Activated CD4-positive, alpha-beta T cell treated with anti-CD3 and anti-CD28 coated beads, Interleukin-2, amount 50 U/mL, for 48 hours (primary cell): Measurements from ENCODE around the gene CORO1C.

Source experiments
- DNase-seq, 2 experiments: peaks; one replicate each; pipeline ENCODE4 v3.0.0-alpha.2; 2020

Gene CORO1C

DNA sequence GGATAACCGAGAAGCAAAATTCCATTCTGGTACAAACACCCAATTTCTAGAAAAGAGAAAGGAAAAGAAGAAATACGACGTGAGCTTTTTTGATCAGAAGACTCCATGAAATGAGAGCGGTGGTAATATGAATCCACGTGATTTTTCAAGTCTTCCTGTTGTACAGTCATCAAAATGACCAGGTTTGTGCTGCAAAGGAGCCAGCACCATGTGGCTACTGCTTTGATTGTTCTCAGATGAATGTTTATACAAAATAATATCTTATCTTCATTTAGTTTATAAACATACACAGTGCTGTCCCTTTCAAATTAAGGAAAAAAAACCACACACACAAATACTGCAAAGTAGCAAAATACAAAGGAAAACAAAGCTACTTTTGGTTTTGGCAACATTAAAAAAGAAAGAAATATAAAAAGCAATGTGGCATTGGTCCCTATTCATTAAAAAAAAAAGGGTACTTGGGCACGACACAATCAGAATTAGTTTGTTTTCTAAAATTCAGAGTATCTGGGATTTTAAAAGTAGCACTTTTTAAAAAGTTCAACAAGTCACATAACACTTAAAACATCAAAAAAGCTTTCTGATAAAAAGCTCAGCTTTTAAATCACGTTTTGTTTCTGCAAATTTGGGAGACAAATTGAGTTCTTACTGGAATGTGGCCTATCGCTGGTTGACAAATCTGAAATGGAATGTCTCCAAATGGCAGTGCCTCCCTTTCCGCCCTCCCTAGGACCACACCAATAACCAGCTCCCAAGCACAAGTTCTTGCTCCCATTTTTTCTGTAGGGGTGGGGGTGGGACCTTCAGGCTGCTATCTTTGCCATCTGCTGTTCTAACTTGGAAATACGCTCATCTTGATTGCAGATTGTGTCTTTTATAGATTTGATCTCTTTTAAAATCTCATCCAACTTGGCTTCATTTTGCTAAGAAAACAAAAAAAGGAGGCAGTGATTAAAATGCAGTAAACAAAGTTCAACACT, 84.4 kb downstream of the CORO1C start:
- DNase-seq = no peak

DNA sequence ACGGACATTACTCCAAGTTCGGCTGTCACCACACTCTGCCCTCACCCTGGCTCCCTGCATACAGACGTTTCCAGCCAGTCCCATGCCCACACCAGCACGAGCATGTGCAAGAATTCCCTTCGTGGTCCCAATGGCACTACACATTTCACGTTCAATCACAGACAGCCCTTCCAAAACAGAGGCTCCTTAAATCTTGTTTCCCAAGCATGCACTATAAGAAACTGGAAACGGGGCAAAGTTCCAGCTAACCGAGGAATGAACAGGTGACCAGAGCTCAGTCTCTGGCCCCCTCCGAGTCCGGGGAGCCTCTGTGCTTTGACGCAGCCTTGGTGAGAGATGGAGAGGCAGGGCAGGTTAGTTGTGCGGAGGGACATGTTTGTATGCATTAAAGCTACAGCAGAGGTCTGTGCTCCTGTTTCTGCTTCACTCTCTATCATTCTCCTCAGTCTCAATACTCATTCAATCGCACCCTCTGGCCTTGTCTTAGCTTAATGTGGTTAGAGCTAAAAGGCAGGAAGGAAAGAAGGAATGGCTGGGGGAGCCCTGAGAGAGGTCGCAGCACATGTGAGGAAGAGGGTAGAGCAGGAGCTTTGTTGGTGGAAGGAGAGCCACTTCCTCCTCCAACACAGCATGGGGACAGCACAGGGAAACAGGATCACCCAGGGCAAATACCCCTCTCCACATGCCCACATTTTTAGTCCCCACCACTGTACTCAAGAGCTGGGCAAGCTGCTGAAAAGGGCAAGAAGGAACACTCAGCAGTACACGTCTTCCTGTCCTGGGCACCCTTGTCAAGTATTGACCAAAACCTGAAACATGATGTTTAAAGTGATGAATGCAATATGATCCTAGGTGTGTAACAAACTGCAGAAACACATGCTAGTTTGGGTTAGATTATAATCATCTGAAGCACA, 85.4 kb downstream of the CORO1C start:
- no peak for DNase-seq

DNA sequence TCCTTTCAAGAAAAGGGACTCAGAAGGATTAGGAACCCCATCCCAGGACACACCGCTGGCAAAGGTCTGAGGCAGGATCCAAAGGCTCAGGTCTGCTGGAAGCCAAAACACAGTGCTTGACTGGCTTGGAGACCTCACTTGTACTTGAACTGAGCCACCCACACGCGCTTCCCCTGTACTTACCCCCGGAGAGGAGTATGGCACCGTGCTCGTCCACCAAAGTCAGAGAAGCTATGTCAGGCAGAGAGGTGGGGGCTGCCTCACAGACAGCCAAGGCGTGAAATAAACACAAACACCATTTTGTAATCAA, 86.6 kb downstream of the CORO1C start:
- DNase-seq = no peak

DNA sequence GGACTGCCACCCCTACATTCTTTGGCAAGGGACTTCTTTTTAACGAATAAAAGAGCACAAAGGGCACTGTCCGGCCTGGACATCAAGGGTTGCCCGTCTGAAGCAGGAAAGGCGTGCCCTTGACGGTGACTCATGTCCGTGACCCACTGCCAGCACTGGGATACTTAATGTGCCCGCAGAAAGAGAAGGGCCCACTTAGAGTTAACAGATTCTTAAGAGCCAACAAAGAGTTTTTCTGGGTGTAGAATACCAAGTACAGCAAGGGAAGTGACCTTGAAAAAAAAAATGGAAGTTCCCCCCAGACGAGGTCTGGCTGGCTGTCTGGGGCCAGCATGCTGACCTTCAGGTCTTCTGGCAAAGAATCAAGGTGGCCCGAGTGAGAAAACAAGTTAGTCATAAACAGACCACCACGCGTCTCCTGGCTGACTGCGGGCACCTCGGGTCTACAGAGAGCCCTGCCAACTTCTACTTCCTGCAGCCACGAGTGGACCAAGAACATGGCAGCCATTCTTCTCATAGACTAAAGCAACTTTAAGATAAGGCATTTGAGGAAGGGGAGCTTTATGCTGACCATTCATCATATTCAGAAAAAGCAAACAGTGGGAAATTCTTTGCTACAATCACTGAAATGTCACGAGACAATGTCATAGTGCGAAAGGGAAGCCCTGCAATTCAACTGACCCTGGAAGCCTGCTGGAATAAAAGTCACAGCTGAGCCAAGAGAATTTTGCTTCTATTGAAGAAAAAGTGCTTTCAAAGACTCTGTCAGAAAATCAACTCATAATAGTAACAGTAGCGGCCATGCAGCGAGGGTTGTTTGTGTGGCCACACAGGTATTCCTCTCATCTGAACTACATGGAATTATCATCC, 87.1 kb downstream of the CORO1C start:
- no peak for DNase-seq

DNA sequence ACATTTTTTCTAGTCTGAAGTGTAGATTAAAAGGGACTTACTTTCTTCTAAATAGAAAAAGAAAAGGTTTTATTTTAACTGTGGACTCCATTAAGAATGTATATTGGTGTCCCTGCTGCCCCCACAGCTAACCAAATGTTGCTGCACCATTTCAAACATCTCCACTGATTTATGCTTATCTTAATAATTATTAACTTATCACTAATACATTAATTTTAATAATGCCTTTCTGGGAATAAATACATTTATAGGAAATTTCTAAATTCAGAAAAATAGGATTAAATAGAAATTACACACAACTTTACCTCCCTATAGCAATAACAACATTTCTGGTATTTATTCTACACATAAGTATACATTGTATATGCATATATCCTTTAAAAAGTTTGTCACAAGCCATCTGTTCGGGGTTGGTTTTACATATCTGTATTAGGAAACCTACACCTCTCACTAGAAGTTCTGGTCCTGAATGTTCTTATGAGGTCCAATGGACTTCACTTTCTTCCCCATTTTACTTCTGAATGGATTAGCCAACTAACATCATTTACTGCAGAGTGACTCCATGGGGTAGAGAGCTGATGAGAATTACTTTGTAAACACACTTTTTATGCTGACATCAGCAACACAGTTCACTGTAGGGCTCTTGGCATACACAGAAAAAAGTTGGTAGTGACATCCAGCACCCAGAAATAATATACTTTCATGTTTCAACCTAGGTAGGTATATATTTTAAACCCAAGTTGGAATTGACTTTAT, 88.2 kb downstream of the CORO1C start:
- DNase-seq = no peak

DNA sequence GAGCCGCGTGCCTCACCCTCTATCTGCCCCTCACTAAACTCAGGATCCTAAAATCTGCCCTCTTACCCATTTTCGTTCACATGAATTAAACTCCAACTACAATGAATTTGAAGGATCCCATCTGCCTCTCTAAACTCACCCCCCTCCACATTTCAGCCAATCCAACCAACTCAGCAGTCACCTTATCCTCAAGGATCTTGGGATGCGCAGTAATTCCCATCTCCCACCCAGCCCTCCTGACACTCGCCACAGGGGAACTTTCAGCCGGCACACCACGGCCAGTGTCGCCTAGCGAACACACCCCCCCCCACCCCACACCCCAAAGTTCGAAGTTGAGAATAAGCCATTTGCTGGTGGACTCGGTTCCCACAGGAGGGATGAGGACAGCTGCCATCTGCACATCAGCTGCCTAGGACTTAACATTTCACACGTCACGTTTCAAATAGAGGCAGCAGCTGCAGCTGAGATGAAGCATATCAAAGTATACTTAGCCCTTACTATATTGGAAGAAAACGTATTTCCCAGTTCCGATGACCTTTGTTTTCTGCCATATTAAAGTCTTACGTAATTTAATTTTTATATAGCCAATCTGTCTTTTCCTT, 88.9 kb downstream of the CORO1C start:
- DNase-seq = no peak

DNA sequence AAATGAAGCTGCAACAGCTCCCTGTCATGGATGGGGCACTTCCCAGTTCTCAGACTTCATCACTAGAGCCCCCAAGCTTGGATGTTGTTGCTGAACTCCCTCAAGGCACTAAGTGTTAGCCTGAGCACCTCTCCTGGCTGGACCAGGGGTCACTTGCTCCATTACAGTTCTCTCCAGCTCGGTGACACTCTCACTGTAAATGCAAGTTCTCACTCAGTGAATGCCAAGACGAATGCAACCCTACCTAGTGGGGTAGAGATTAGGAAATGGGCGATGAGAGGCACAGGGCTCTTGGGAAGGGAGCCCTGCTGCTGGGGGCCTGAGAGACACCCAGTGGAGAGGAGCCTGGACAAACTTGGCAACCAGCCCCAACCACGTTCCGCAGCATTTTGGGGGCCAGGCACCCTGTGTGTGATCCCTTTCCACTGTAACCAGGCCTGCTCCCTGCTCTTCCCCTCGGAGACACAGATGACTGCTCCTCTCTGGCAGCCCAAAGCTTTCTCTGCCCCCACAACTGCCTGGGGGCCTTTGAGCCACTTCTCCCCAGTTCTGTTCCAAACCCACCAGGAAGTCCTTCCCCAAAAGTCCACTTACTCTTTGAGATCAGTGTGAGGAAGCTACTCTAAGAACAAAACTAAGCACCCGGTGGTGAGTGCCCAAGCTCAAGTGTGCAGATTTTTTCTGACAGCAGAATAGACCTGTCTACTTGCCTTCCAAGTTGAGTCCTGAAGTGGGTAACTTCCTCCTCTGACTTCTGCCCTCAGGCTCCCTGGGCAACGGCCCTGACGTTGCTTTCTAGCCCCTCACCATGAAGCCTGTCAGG, 89.7 kb downstream of the CORO1C start:
- DNase-seq = no peak

DNA sequence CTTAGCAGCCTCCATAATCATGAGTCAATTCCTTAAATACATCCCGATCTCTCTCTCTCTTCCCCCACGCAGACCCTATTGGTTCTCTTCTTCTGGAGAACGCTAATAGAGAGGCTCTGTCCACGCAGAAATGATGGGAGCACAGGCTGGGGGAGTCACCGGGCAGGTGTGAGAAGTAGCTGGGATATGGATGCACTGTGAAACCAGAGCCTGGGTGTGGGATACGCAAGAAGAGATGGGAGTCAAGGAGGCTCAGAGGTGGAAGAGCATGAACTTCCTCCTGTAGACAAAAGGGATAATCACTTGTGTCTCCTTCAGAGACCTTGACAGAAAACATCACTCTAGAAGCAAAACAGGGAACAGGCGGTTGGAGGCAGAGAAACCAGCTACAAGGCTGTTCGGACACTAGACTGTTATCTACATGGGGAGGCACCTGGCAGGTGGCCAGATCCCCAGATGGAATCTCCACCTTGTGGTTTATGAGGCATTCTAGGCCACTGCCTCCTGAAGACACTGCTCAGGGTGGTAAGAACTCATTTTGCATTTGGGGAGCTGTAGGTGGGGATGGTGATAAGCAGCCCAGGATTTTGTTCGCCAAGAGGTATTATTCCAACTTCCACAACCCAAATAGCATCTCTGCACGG, 90.4 kb downstream of the CORO1C start:
- no peak for DNase-seq

DNA sequence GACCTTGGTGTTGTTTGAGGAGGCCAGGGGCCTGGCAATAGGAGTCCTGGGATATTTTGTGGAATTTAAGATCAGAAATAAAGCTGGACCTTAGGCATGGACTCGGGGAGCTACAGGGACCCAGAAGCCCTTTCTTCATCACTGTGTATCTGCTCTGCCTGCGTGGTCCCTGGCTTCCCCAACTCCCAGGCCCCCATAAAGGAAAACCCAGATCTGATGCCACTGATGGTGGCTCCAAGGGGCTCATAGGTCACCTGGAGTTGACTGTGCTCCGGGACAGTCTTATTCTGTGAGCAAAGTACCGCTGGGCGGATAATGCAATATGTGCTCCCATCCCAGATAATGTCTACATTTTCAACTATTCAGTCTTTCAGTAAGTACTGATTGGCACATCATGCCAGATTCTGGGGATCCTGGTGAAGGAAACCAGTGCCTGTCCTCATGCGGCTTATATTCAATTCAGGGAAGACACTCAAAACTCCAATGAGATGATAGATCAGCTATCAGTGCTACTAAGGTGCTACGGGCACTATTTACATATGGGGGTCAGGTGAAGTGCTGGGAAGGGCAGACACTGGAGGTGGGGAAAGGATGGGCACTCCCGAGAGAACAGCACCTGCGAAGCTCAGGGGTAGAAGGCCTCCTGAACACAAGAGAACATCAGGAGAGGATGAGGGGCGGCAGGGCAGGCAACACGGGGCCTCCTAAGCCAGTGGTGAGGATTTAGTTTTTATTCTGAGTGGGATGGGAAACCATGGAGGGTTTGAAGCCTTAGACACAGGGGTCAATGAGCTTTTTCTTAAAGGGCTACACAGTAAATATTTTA, 92.1 kb downstream of the CORO1C start:
- no peak for DNase-seq

DNA sequence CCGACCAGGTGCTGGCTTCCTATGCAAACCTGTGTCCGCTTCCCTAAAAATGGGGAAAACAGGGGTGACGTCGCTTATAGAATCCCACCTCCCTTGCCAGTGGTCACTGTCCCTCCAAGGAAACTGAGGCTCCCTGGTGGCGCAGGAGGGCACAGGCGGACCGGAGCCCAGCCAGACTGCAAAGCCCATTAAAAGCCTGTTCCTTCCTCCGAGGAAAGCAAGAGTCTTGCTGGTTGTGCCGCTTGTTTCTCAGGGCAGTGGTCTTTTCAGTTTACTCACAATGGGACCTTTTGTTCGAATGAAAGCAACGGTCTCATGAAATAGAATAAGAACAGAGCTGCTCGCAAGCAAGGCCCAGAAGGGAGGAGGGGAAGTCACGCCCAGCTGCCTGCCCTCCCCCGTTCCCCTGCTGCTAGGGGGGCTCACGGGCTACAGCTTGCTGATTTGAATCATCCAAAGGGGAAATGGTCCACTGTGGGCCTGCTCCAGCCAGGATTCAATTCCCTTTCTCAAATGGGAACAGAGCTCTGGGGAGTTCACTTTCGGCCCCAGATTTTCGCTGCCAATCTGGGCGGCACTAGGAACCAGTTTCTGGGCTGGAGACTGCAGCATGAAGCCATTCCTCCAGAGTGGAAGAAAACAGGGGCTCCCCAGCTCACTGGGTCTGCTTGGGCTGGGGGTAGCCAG, 93.0 kb downstream of the CORO1C start:
- DNase-seq = no peak

DNA sequence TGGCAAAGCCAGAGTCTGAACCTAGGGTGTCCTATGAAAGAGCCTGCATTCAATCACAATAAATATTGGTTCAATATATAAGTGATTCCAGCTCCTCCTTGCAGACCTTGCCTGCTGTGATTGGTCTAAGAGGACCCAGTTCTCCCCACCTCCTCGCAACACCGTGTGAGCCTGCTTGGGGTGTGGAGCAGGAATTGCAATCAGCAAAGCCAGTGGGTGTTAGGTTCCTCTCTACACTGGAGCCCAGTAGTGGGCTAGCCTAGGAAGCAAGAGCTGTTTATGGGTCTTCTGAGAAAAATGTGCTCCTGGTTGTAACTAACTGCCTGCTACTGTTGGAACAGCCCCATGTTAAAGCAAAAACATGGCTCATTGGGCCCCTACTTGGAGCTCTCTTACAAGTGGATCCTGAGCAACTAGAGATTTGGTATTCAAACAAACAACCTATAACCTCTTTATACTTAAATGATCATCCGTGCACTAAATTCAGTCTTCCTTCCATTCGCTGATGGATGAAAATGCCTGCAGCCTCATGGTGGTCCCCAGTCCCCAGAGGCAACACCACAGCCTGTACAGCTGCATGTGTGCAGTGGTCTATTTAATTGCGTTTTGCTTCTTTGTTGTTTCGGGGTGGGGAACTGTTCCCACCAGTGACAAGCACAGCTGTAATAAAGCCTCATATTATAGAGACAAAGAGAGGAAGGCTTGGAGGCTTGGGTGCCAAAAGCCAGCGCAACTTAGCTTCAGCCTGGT, 93.9 kb downstream of the CORO1C start:
- DNase-seq = no peak

DNA sequence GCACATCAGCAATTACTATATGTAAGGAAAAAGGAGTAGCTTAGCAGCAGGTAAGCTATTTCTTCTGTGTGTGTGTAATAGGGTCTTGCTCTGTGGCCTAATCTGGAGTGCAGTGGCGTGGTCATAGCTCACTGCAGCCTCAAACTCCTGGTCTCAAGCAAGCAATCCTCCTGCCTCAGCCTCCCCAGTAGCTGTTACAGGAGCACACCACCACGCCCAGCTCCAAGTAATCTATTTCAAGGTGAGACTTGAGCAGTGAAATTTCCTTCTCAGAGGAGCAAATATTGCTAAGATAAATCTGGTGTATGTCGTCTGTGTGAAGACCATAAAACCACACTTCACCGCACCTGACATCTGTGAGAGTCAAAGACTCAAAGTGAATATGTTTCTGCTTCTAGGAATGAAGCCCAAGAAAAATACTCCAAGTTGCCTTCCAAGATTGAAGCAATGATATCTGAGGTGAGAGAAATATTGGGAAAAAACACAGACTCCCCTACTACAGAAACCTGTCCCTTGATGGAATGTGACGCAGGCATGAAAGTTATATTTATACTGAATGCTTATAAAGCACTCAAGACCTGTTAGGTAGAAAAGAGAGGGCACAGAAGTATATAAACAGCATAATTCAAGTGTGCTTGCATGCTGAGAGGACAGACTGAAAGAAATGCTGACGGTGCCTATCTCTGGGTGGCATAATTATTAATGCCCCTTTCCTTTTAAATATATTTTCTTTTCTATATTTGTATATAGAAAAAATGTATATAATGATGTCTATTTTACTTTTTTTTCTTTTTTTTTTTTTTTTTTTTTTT, 95.1 kb downstream of the CORO1C start:
- DNase-seq = no peak

DNA sequence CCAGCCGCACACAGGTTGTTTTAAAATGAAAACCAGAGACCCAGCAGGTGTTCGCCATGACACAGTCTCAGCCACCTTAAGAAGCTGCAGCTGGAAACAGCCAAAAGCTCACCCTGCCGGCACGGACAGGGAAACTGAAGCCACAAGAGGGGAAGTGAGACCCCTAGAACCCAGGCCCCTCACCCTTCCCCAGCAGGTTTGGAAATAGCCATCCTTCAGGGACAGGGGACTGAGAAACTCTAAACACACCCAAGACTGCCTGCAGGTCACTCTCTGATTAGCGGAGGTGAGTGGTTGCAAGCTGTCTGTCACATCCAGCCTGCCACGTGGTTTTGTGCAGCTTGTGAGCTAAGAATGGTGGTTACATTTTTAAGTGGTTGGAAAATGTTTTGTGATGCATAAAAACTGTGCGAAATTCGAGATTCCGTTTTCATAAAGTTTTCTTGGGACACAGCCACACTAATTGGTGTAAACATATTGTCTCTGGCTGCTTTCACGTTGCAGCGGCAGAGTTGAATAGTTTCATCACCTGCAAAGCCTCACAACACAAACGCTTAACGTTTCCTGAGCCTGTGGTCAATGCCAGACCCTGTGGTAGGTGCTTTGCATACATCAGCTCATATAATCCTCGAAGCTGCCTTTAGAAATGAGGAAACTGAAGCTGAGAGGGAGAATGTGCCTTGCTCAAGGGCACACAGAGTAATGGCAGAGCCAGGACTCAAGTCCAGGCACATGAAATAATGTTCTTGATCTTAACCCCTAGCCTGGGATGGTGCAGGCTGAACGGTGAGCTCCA, 95.9 kb downstream of the CORO1C start:
- peak in 1 of 2 experiments; percentile 65 for DNase-seq

DNA sequence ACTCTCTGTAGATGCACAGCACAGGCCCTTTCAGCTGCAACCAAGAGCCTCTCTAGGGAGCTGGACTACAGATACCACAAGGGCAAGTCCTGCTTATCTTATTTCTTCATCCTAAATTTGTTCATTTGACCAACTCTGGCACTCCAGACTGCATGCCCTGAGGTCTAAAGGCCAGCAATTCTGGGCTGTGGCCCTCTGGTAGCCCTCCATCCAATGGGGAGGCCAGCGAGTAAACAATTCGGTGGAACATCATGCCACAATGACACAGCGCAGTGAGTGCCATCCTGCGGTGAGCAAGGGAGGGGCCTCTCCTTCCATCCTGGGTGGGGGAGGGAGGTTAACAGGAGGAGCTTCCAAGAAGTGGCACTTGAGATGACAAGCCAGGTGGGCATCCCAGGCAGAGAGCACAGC, 97.0 kb downstream of the CORO1C start:
- peak in 1 of 2 experiments; percentile 73 for DNase-seq

DNA sequence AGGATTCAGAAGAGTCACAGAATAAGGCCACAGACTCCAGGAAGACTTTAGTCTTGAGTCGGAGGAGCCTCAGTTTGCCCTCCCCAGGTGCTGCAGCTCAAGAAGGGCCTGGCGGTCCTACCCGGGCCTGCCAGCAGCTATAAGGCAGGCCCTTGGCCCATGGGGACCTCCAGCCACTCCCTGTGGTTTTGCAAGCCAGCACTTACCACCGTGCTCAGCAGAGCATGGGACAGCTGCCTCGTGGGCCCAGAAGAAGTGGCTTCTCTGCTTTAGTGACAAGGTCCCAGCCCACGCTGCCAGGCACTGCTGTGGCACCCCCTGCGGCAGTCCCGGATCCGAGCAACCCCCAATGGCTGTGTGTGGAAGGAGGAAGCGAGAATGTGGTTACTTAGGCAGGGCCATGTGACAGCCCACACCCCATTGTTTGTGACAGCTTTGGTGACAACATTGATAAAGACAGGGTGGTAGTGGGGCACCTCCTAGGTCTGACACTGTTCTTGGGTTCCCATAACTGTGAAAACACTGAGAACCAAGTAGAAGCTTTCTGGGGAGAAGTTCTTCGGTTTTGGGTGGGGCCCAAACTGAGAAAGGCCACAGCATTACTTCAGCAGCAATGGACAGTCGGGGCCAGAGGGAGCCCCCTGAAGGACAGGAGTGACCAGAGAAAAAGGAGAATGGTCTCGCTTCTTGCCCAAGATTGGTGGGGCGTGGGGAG, 97.6 kb downstream of the CORO1C start, which contains the start of gene SELPLG:
TSS of gene SELPLG (minus strand) at position 361 of the 715 bp plus-strand sequence. CDS start 9,587 bp downstream, outside the sequence.
- peak; percentile 80 to 86 for DNase-seq
